OCI-M2 (cell line): ENCODE data around the gene MTCL3.

ENCODE experiments used
- DNase-seq: peaks from one replicate; lab custom pipeline; 2025; ENCODE audit not compliant: unreplicated experiment; lab: John Stamatoyannopoulos, UW

Gene MTCL3

DNA sequence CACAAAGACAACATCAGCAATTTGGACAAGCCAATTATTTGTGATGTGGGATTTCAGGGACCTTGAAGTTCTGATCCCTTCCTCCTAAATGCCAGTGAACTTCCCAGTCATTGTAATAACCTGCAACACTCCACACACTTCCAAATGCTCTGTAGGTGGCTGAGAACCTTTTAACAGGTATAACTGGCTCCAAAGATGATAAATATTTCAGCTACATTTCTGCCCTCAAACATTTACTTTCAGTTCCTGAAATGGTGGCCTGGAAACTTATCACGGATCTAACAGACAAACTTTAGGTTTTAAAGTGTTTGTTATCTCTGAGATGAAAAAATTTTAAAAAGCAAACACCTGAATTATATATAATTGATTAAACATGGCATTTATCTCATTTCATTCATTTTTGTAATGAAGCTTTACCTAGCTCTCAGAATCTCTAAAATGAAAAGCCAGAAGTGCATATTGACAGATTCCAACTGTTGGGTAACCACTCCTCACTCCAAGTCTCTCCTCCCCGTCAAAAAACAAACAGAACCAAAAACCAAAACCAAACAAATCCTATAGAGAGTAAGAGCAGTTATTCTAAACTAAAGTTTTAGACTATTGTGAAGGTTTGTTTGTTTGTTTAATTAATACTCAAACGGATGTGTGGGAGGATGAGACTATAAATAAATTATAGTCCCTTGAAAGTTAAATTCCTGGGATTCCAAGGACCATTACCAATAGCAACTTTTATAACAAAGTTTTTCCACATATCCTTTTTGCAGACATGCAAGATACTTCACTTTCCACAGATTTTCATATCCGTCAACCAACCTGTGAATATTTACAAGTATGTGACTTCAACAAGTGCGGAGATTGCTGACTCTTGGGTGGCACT, 47.5 kb downstream of the MTCL3 start:
- no peak for DNase-seq

DNA sequence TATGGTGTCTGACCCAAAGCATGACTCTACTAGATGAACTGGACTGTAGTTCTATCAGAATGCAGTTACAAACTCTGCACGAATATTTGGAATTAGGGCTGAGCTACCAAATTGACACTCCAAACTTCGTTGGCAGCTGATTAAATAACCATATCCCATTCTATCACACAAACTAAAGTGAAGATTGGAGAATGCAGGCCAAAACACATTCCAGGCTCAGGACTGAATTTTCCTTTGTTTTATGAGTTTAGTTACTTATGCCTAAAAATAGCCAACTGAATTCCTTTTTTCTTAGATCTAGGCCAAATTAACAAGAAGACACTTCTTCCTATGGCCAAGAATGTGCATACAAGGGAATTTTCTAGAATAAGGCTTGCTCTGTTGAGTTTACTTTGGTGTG, 50.2 kb downstream of the MTCL3 start:
- DNase-seq: no peak

DNA sequence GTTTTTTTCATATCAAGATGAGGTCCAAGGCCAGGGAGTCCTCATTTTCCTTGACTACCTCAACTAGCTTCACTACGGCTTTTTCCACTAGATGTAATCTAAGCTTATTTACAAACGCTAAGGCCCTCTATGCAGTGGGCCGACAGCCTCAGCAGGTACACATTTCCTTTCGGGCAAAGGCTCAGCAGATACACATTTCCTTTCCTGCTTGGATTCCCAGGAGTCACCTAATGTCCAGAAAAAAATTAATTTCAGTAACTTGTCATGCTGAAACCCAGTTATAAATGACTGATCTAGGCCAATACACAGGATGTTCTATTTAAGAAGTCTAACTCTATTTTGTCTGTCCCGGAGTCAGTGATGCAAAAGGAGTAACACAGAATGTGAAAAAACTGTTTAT, 52.7 kb downstream of the MTCL3 start:
- DNase-seq: no peak

DNA sequence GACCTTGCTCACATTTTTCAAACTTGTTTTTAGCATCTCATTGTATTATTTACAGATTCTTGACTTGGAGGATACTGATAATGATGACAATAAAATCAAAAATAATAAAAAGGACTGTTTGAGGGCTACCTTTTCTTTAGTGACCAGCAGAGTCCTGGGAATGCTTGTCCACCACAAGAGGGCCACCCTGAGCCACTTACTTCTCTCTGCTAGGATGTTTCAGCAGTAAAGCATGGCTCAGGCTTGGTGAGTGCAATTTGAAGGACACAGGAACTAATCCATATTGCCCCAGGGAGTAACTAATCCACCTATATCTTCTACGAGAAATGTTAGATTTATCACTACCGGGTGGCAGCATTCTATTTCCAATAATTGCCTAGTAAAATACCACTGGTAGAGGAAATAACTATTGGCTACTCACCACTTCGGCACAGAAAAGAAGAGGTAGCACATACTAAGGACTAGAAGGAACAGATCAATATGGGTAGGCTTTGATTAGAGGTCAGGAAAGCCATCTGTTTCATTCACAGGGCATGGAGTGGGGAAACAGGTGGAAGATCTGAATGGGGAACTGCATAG, 54.2 kb downstream of the MTCL3 start:
- DNase-seq: no peak

DNA sequence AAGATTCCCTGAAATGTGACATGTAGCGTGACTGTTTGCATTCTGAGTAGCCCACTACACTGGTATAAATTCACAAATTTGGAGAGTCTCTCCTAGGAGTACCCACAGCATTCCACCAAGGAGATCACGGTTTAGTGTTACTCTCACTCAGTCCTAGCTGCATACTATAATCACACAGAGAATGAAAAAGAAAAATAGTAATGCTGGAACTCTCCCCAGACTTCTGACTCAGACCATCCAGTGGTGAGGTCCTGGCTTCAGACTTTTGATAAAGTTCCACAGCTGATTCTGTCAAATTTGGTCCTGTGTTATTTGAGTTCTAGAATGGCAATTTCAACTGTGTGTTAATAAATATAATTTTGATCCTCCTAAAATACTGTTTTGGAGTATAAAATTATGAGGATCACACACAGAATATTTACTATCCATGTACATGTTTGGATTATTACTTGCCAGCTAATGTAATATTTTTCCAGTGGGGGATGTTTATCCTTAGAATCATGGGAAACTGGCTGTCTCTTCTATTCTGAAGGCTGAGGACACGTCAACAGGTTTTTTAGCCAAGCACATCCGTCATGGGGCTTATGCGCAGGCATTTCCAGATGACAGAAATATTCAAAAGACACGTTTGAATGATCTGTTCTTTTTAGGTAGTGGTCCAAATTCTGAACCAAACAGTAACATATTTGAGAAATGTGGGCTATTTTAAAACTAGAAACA, 54.8 kb downstream of the MTCL3 start:
- DNase-seq: no peak

DNA sequence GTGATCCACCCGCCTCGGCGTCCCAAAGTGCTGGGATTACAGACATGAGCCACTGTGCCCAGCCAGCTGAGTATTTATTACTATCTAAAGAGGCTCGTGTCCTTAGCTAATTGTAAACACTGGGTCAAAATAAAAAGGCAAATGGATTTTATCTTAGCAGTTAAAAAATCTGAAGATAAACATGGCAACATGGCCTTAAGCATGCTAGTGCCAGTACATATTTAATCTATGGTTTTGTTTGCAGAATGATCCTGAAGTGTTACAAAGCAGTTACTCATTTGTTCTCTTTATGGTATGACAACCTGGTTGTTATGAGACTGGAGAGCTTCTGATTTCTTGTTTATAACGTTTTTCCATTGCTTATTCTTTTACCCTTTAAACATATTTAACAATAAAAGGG, 56.1 kb downstream of the MTCL3 start:
- DNase-seq: no peak

DNA sequence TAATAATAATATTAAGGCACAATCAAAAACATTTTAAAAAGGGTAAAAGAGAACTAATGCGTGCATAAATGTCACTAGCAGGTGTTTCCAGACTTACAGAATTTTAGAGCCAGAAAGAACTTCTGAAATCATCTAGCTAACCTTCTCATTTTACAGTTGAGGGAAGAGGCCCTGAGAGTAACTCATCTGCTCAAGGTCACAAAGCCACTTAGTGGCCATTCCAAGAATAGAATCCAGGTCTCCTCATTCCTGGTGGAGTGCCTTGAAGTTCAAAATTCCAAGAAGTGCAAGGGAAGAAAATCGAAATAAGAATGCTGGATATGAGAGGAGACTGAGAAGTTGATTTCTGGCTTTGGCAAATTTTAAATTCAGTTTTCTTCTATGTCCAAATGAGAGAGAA, 56.8 kb downstream of the MTCL3 start:
- no peak for DNase-seq

DNA sequence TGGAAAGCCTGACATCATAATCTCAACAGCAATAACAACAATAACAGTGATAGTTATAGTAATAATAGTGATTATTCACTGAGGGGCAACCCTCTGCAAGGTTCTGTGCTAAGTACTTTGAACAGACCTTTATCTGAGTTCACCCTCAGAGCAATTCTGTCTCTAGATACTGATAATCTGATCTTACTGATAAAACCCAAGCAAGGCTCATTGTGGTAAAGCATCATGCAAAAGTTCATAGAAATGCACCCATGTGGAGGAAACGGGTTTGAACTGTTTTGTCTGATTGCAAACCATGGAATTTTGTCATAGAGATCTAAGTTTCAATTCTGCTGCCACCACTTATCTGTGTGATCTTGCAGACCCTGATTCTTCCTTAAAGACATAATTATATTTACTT, 58.7 kb downstream of the MTCL3 start:
- DNase-seq: no peak

DNA sequence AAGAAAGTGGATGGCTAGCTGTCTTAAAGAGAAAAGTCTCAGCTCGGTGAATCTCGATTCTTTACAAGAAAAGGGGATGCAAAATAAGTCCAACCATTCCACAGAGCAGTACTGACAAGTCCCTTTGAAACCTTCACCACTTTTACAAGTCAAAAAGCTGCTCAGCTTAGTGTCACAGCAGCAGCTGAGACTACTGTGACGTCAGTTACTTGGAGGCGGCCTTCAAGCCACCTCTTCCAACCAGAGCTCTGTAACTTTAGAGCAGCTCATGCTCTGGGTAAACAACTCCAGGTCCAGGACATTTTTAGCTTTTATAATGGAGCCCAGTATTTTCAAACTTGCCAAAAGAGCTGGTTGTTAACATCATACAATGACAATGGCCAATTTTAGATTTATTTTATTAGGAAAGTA, 59.9 kb downstream of the MTCL3 start, which contains the start of gene KIAA0408:
TSS of gene KIAA0408 (minus strand) at position 159 of the 411 bp plus-strand sequence. CDS start 5,408 bp downstream, outside the sequence.
- no peak for DNase-seq

DNA sequence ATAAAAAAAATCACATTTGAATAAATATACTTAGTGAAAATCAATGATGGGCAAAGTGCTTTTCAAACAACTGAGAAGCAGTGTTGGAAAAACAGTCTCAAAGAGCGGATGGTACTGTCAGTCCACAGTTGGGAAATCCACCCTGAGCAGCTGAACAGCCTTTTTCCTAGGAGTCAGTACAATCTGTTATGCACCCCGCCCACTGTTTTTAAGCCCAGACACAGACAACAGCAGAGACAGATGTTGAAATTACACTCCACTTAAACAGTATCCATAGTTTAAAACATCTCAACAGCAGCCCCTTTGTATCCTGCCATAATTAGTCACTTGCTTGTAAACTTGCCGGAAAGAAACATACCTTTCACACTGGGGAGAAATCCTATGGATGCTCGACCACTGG, 60.3 kb downstream of the MTCL3 start:
- no peak for DNase-seq

DNA sequence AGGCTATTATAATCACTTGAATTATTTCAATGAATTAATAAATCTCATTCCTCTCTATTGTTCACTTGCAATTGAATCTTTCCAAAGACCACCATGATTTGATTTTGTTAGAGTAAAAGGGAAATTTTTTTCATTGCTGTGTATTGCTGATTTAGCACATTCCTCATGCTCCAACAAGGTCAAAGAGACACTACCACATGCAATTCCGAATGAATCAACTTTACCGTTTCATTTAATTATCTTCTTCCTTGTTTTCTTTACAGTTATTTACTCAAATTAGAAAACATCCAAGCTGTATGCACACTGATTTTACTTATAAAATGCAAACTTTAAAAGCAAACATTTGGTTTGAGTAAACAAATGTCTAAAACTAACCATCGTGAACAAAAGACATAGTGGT, 60.9 kb downstream of the MTCL3 start:
- DNase-seq: no peak

DNA sequence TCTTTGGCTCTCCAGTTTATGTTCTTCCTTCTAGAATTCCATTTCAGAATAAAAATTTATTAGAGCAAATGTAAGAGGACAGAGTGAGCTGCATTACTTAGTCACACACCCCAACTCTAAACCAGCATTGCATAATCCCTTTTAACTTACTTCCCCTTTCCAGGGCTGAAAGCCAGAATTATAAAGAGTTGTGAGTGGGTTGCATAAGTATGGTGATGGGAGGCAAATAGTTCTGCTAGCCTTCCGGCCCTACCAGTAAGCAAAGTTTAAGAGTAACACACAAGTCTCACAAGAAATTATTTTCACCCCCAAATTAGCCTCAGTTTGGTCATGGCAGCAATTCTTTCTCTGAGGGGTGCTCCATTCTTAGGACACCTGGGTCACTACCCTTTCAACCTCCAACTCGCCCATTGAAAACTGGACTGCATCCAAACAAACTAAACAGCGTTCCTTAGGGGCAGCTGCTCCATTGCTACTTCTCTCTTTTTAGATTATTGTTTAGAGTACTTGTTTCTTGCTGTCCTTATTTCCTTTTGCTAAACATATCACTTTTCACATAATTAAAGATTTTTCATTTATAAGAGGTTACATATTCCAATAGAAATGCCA, 61.6 kb downstream of the MTCL3 start:
- DNase-seq: no peak

DNA sequence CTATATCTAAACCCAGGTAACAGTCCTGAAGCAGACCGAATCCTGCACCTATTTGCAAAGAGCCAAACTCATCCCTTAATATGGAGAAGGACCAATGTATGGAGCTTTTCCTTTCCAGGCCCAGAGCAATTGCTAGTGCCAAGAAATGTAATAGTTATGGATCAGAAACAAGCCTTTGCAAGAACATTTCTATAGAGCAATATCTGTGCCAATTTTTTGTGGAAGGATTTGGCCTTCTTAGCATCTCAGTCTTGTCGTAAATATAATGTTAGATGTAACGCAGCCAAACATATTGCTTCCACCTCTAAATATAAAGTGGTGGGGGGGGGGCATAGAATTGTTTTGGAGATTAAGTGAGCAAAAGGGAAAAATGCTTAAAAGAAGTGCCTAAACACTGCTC, 62.7 kb downstream of the MTCL3 start:
- DNase-seq: no peak

DNA sequence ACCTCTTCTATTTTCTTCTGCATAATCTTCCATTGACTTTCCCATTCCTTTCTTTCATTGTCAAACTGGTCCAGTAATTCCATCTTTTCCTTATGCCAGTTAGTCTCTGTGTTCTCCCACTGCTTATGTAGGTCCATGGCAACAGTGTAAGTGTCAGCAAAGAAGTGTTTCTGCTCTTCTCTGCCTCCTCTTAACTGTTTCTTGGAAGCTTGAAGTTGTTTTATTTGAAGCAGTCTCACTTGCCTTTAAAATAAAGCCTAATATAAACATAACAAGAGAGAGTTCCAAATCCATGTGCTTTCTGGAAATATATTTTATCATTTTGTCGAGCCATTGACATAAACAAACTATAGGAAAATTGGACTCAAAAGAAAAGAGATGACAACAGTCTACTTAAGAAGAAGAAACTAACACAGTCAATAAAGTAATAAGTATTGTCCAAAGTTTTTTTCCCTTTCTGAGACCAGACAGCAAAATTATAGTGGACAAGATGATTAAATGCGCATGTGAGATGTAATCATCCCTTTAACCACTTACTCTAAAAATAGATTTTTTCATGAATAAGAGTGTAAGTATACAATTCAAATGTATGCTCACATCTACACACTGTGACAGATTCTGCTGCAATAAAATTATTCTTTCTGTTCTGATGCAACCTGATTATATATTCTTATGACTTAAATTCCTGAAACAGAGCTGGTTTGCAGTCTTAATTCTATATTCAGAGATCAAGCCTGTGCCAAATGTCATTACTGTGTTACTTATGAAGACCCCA, 65.1 kb downstream of the MTCL3 start:
- no peak for DNase-seq

DNA sequence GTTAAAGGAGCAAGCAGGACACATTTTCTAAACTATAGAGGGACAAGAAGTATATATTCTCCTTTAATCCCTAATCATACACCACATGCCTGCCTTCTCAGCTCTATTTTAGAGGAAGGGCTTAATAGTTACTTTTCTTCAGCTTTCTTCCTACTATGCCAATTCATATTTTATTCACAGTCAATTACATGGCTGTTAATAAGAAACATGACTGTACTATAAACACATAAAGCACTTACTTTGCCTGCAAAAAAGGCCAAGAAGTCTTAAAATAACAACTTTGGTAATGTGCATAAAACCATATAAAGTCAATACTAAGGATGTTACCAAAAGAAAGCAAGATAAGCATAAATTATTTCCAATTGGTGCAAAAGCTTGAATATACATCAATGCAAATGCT, 66.3 kb downstream of the MTCL3 start:
- no peak for DNase-seq

DNA sequence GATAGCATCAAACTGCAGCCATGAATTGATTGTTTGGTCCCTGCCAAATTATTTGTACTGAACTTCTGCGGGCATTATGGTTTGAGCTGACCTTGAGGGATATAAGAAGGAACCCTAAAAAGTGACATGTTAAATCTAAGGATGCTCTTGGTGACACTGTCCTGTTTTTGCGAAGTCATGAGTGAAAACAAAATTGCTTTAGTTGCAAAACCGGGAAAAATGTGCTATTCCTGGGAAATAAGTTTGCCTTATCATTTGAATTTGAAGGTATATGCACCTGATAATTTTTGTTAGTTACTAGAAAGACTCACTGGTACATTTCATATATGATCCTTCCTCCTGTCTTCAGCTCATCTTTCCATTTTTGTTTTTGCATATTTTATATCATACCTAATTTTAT, 67.7 kb downstream of the MTCL3 start:
- DNase-seq: no peak

DNA sequence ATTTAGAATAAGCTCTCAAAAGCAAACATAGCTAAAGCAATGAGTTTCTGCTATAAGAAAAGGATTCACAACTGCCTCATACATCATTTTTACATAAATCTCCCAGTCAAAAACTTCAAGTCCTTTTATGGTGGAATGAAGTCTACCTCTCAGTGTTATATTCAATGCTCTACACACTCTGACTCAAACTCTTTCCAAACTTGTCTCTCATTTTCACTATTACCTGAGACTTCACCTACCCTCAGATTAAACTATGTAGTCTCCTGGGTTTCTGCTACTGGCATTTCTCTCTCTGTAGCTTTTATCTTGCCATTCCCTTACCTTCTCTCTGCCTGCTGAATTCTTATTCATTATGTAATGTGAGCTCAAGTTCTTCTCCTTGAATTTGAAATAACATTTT, 71.4 kb downstream of the MTCL3 start:
- no peak for DNase-seq

DNA sequence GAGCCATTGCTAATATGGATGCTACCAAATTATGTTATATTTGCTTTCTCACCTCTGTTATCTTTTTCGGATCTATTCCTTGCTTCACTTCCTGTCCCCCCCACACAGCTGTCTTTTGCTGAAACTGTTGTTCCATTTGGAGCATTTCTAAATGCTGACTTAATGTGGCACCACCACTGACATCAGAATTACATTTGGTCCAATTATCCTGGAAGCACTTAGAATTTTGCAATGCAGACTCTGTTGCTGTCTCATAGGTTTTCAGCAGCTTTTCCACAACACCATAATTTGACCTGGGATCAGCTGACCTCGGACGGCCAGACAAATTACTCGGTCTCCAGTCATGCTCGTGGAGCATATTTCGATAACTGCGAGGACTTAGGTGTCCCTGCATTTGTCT, 72.8 kb downstream of the MTCL3 start:
- DNase-seq: no peak

DNA sequence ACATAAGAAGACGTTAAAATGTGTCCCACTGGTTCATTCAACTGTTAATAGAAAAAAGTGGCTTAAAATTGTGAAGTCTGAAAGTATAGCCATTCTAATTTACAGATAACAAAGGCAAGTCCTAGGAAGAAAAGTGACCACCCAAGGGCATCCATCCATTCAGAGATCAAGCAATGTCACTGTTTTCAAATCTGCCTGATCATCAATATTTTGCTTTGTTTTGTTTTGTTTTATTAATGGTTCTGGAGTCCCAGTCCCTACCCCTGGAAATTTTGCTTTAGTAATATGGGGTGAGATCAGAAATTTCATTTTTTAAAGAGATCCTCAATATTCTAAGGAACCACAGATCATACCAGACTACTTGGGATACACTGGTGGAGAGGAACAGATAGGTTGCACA, 77.3 kb downstream of the MTCL3 start:
- DNase-seq: no peak

DNA sequence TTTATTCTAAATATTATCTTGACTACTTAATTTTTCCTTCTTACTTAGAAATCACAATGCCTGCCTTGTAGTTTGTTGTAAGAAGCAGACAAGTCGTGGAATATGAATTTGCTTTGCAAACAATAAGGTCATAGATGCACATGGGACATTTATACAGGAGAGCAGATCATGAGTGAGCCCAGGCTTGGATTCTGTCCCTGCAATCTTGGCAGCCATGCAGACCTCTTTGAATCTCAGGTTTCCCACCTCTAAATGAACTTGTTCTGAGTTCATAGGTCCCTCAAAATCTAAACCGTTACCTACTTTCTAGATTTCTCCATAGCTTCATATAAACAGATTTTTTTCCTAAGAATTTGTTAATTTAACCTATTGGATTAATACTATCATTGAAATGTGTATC, 79.4 kb downstream of the MTCL3 start:
- no peak for DNase-seq

DNA sequence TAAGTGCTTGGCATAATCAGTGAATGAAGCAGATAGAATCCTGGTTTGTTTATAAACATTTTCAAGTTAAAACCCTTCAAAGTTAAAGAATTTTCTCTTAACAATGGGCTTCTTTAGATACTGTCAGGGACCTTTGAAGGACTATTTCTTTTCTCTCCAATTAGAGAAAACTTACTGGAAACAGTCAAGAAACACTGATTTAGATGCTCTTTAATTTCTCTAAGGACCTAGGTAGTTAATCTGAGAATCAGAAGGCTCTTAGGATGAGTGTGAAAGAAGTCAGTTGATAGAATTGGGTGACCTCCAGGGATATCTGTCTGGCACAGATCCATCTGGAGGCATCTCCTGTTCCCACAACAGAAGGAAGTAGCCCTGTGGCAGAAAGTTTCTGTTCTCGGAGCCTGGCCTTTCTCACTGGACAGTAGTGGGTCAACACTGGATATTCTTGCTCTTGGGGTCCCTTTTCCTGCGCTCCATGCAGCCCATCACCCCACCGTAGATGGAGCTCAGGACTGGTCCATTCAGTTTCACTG, 82.5 kb downstream of the MTCL3 start:
- DNase-seq: no peak
